HG02678 (cell line): ENCODE results near the gene ZKSCAN5.
"Not testable (repeated sequence)": the region's sequence is repeated elsewhere in the genome, so short reads cannot be mapped to it uniquely, and the experiment has no call there.

Experiments used
- ATAC-seq: cut with Tn5 transposase; IDR thresholded peaks from one replicate; pipeline ENCODE4 v1.9.1; 2021; ENCODE audit warnings: mild to moderate bottlenecking, moderate library complexity; ENCODE audit not compliant: unreplicated experiment

The ZKSCAN5 gene

DNA sequence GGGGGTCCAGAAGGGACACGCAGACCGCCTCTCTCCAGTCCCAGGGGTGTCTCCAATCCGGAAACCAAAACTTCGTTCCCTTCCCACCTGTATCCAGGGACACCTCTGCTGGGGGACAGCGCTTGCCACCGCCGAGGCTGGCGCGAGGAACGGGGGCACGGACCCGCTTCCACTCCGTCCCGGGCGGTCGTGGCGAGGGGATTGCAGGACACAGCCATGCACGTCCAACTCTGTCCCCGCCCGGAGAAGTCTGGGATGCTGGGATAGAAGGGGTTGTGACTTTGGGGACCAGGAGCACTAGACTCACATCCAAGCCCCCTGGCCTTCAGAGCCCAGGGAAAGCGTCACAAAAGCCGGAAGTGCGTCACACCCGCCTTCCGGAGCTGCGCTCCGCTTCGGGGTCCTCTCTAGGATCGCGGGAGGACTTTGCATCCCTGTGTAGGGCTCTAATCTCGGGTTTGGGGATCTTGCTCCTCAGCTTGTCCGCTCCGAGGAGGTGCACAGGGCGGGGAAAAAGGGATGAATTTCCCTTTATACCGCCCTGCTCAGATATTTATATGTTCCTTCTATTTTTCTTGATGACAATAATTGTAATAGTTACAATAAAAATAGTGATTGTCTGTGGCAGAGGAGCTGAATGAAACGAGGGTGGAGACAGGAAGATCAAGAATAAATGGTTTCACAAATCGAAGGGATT, 47.5 kb downstream of the ZKSCAN5 start, which contains the start of gene FAM200A:
Gene FAM200A (minus strand): TSS at position 348 of the 697 bp plus-strand sequence. CDS start 3,707 bp downstream, outside the sequence.
- ATAC-seq = peak; percentile 99

DNA sequence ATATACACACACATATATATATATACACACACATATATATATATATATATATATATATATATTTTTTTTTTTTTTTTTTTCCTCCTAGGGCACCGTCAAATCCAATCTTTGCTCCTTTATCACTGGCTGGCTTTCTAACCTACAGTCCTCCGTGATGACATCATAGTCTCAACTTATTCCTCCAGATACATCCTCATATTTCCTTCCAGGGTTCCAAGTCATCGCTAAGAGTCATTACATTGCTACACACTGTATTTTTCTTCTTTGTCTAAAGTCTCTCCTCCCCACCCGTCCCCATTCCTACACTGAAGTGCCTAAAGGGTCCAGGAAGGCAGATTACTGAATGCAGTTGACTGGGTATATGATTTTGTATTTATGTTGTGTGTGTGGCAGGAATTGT, 48.6 kb downstream of the ZKSCAN5 start:
- no peak for ATAC-seq

DNA sequence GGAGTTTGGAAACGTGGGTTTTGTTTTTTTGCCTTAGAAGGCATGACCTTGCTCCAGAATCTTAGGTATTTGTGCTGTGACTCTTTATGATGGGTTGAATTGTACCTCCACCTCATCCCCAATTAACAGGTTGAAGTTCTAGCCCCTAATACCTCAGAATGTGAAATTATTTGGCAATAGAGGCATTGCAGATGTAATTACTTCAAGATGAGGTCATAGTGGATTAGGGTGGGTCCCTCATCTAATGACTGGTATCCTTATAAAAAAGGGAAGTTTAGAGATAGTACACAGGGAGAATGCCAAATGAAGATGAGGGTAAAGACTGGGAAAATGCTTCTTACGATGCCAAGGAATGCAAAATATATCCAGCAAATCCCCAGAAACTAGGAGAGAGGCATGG, 50.5 kb downstream of the ZKSCAN5 start:
- no peak for ATAC-seq

DNA sequence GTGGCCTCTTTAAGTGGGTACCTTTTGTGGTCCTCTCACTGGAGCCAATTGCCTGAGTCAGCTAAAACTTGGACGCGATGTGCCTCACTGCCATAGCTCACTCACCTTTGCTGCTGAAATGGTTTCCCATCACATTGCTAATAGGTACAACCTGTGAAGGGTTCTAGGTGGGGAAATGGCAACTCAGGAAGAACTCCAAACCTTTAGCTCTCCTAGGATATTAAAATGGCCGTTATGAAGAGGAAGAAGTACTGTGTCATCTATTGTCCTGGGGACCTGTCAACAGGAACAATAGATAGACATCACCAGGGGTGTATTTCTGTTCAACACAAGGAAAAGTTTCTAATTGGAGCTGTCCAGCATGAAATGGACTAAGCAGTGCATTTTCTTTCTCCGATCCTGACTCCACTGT, 52.7 kb downstream of the ZKSCAN5 start:
- ATAC-seq = no peak

DNA sequence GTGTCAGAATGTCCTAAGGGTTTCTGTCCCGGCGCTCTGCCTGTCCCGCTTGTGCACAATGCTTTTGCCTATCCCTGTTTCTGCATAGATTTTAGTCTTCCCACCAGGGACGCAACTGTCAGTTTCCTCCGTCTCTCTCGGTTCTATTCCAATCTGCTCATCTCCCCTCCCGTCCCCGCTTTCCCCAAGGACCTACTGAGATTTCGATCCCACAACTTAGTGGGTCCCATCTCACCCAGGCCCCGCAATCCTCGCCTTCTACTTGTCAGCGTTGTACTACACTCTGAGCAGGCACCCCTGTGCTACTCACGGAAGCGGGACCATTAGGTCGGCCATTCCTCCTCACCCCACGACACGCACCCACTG, 53.5 kb downstream of the ZKSCAN5 start:
- ATAC-seq = peak; percentile 53

DNA sequence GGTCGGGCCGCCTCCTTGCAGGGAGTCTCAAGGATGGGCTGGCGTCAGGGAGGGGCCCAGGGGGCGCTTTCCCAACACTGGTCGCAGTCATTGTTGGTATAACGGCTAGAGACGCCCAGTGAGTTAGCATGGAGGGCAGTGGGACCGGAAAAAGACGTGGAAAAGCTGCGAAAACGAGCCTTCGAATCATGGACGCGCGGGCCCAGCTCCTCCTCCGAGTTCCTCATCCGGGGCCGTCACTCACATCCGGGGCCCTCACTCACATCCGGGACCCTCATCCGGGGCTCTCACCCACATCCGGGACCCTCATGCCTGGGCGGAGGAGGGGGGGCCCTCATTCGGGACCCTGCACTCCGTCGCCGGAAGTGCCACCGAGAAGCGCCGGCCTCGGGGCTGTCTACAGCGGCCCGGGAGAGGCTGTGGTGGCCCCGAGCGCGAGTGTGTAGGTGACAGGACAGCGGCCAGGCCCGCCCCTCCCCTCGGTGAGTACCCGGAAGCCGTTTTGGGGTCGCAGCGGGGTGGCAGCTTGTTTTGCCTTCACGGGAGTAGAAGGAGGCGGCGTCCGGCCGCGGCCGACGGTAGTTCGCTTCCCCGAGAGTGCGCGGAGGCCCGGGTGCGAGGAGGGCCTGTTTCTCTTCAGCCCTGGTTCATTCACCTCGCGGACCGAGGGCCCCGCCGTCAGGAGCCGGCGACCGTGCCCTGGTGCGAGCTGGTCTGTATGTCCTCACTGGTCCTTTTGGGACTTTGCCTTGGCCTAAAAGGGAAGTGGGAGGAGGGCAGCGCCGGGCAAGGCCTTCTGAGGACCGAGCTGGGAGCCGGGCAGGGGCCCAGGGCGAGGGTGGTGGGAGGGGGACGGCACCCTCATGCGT, 54.1 kb downstream of the ZKSCAN5 start, which contains the start of gene ZNF655:
Gene ZNF655 (plus strand): TSS at position 337 of the 869 bp plus-strand sequence. CDS start 1,918 bp downstream, outside the sequence.
- ATAC-seq = peak; percentile 91

DNA sequence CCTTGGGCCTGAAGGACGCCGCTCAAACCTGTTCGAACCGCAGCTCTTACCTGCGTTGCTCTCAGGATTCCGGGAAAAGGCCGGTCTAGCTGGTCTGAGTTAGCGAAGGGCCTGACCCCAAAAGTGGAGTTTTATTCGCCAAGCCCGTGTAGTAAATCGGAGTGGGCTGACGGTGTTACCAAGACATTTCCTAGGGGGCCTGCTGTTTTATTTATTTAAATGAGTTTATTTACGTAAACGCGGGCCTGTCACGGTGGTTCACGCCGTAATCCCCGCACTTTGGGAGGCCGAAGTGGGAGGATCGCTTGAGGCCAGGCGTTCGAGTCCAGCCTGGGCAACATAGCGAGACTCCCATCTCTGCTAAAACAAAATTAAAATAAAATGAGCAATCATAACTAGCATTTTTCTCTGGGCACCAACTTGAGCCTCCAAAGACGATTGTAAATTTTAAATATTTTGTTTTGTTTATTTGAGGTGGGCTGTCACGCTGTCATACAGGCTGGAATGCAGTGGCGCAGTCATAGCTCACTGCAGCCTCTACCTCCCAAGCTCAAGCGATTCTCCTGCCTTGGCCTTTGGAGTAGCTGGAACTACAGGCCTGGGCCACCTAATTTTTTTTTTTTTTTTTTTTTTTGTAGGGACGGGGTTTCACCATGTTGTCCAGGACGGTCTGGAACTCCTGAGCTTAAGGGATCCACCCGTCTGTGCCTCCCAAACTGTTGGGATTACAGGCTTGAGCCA, 54.9 kb downstream of the ZKSCAN5 start:
- ATAC-seq = no peak

DNA sequence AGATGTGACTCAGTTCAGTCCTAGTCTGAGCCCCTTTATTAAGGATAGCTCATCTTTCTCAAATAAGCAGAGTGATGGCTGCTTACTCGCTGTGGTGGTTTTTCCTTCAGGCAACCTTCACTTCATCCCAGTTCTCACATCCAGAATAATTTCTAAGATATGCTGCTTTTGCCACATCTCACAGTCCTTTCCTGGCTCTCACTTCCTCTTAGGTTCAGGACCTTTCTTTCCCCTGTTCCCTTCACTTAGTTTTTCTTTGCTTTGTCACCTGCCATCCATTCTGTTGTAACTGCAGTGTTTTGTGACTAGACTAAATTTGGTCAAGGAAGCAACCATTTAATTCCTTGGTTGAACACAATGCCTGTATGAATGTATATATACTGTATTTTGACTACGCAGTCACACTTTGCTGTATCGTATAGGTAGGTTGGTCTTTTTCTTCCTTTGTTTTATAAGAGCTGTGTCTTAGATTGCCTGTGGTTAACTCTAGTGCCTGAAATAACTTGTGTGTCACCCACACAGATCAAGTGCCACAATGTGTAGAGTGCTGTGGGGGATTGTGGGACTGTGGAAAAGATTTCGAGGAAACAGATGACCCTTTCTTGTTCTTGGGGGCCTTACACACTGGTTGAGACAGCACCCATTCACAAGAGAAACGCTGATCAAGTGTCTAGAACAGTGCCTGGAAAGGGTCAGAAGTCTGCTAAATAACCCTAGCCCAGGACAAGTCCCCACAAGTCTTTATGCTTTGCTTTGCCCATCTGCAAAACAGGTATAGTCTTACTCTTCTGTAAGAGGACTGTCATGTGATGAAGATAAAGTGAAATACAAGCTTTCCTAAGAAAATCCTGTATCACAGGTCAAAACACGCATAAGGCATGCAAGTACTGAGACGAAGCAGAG, 56.6 kb downstream of the ZKSCAN5 start:
- ATAC-seq = no peak

DNA sequence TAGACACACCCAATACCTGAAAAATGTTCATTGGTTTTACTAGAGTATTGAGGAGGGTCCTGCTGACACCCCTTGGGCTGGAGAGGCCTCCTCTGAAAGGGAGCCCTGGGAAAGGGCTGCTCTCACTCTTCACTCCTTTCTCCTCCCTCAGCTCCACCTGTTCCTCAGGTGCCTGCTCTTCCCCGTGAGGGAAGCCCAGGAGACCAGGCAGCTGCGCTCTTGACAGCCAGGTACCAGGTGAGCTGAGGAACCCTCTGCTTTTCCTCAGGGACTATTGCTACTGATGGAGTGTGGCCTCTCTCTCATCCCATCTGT, 57.2 kb downstream of the ZKSCAN5 start:
- ATAC-seq = no peak

DNA sequence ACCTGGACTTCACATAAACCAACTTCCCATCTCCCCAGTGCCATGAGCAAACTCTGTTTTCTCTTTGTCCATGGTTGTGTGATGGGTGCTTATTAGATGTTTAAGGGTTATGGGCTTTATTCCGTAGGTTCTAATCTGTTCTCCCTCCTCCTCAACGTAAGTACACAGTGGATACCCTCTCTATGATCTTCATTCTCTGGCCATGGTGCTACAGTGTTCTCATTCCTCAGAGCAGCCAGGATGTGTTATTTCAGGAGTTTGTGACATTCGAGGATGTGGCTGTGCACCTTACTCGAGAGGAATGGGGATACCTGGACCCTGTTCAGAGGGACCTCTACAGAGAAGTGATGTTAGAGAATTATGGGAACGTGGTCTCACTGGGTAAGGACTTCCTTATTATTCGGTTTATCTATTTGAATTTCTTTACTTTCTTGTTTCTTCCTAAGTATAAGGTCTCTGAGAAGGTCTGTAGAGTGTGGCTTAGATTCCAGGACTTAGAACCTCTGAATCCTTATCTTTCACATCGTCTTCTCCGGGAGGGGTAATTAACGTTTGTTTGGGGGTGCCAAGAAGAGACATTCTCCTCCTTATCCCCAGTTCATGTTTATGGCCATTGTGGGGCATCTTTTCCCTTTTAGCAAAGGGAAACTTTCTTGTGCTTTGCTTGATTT, 57.8 kb downstream of the ZKSCAN5 start:
- ATAC-seq = no peak

DNA sequence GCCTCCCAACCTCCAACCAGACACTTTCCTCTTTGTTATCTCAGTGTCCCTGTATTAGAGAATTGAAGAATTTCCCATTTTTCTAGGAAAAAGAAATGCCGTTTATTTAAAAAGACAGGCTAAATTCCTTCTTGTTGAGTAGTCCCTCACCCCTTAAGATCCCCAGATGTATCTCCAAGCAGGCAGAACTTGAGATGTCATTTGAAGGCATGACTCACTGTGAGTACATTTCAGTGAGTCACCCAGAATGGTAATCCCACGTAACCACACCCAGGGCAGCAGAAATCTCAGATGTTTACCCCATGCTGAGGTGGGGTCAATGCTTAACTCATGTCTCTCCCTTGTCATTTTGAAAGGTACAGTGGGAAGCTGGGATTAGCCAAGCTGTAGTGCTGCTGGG, 58.4 kb downstream of the ZKSCAN5 start:
- ATAC-seq = no peak

DNA sequence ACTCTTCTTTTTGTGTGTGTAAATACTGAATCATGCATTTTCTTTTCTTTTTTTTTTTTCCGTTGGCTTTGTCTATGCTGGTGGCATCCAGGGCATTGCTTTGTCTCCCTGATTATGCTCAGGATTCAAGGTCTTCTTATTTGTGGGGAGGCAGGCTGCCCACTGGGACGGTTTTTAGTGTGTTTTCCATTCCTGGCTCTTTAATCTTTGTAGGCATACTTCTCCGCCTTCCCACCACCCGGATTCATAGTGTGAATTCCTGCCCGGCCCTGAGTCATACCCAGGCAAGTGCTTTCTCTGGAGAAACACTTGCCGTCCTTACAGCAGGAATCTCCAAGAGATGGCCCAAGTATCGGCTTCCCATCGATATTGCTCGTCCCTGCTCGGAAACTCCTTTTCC, 59.2 kb downstream of the ZKSCAN5 start:
- ATAC-seq = no peak

DNA sequence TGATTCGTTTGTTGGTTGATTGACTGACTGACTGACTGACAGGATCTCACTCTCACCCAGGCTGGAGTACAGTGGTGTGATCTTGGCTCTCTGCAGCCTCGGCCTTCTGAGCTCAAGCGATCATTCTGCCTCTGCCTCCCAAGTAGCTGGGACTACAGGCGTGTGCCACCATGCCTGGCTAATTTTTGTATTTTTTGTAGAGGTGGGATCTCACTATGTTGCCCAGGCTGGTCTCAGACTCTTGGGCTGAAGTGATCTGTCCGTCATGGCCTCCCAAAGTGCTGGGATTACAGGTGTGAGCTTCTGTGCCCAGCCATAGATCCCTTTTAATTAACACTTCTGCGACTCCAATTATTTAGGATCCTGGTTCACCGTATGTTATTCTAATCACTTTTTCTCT, 64.3 kb downstream of the ZKSCAN5 start:
- not testable (repeated sequence) for ATAC-seq

DNA sequence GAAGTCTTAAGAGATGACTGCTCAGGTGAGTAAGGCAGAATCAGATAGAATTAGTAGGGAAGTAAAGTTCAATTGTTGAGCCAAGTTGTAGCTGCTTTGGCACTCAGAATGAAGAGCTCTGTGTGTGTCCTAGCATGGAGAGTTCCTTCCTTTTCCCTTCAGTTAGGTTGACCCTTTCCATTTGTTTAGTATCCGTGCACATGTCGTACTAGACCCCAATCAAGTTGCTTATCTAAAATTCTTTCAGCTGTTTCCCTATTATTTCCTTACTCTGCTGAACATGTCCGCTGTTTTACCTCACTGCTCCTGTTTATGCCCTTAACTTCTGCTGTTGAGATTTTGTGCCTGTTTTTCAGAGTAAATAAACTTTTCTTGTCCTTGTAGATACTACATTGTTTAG, 67.3 kb downstream of the ZKSCAN5 start:
- ATAC-seq = no peak

DNA sequence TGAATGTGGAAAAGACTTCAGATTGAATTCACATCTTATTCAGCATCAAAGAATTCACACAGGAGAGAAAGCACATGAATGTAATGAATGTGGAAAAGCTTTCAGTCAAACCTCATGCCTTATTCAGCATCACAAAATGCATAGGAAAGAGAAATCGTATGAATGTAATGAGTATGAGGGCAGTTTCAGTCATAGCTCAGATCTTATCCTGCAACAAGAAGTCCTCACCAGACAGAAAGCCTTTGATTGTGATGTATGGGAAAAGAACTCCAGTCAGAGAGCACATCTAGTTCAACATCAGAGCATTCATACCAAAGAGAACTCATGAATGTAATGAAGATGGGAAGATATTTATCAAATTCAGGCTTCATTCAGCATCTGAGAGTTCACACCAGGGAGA, 68.8 kb downstream of the ZKSCAN5 start:
- no peak for ATAC-seq

DNA sequence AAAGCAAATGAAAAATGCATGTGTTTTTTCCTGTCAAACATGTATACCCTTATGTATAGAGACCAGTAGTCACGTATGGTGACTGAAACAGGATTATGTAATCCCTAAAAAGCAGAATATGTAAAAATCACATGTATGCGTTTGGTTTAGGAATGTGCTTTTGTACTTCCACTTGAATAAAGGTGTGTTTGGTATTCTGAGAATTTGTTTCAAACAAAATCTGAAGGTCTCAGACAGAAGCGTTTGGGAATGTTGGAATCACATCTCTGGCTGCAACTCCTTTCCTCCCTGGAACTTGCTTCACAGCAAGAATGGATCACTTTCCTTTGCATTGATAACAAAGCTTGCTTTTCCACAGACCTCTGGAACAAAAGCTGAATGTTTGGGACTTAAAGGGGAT, 71.8 kb downstream of the ZKSCAN5 start:
- ATAC-seq = no peak

DNA sequence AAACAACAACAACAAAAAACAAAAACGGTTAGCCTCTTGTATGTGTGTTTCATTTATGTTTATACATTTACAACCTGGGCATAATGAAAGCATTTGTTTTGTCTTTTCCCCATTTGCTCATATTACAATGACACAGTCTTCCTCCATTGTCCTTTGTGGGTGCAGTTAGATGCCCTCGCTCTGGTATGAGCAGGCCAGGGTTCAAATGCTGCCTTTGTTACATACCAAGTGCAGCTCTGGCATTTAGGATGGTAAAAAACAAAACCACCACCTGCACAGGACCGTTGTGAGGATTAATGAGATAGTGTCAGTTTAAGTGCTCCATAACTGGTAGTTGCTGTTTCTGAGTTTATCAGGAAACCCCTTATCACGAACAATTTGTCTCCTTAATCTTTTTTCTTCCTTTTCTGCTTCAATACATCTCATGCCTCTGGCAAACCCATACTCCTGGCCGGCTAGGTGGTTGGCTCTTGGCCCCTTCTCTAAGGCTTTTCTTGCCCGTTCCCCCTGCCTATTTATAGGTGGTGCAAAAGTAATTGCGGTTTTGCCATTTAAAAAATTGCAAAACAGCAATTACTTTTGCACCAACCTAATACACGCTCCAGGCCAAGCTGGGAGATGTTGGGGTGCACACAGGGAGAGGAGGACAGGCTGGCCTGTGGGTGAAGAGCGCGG, 75.0 kb downstream of the ZKSCAN5 start:
- ATAC-seq = no peak

DNA sequence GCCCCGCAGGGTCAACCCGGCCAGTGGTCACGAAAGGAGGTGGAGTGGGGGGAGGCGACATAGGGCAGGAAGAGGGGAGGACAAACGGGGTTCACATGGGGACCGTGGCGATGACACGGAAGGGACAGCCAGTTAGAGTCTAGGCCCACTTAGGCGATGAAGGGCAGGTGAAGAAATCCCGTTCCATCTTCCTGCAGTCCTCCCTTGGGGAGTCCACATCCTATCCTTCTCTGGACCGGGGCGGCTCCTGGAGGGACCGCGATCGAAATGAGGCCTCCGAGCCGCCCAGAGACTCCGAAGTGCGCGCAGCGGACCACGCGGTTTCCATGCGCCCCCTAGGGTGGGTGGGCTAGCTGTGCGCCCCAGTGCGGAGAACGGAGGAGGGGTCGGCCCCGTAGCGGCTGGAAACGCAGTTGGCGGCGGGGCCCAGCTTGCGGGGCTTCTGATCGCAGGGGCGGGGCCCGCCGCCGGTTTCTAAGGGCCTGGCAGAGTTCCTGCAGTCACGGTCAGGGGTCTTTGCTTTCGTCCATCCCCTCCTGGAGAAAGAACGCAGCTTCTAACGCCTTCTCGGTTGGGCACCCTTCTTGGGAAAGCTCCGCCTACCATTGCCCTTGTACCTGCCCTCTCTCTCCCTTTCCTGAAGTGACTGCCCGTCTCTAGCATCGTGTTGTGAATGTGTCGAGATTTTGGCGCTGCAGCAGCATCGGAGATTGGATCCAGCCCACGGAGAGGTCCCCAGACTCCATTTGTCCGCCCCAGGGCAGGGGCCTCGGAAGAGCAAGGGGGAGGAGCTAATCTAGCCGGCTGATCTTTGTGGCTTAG, 75.7 kb downstream of the ZKSCAN5 start:
- ATAC-seq = no peak
